GM12873 (cell line): Measurements from ENCODE around the gene CORO2B.

Experiments used
- CTCF ChIP-seq: IDR thresholded peaks from 2 replicates; pipeline ENCODE4 v1.5.1; 2012; ENCODE audit warnings: low read depth, mild to moderate bottlenecking, moderate library complexity, low read length, control low read depth; ENCODE audit not compliant: insufficient read depth; ENCODE audit errors: missing control alignments

Gene CORO2B

GRCh38 chr15:68578980-68579935, at the start of gene CORO2B:
CORO2B (plus strand) TSS chr15:68578993; CDS start chr15:68579263, 270 bp downstream.
- TF ChIP-seq CTCF = no peak

- no peak for TF ChIP-seq CTCF
Measured at GRCh38 chr15:68531387-68532179, 47.2 kb upstream of the CORO2B start.

- no peak for TF ChIP-seq CTCF
Measured at GRCh38 chr15:68536331-68537095, 42.3 kb upstream of the CORO2B start.

- TF ChIP-seq CTCF = no peak
Measured at GRCh38 chr15:68537097-68537496, 41.7 kb upstream of the CORO2B start.

GRCh38 chr15:68537506-68537905, 41.3 kb upstream of the CORO2B start:
- TF ChIP-seq CTCF = no peak

- TF ChIP-seq CTCF = no peak
Measured at GRCh38 chr15:68538311-68538710, 40.5 kb upstream of the CORO2B start.
